ENCODE measurements around the gene CBX5.
"Not testable (repeated sequence)": the region's sequence is repeated elsewhere in the genome, so short reads cannot be mapped to it uniquely, and the experiment has no call there.

The CBX5 gene

GRCh38 chr12:54265364-54265812 is 14.5 kb downstream of the CBX5 start:
- no peak for ATAC-seq
- no peak for DNase-seq

- ATAC-seq (no peak), DNase-seq (no peak)
These were observed 17.5 kb downstream of the CBX5 start for GRCh38 chr12:54262403-54262925.

- DNase-seq (no peak), ATAC-seq (no peak)
These were observed 18.0 kb downstream of the CBX5 start for GRCh38 chr12:54261815-54262402.

- DNase-seq, result peak; percentile 79
- peak; percentile 97 for ATAC-seq
These were observed 20.5 kb downstream of the CBX5 start for GRCh38 chr12:54259194-54260011.

GRCh38 chr12:54258201-54258681 is 21.7 kb downstream of the CBX5 start:
- DNase-seq (no peak), ATAC-seq (no peak)

GRCh38 chr12:54257332-54257731 is 22.6 kb downstream of the CBX5 start:
- ATAC-seq (no peak), DNase-seq (no peak)

- no peak for ATAC-seq
- DNase-seq, result no peak
These were observed 26.7 kb downstream of the CBX5 start for GRCh38 chr12:54253240-54253639.

- no peak for ATAC-seq
- DNase-seq, result no peak
These were observed 28.1 kb downstream of the CBX5 start for GRCh38 chr12:54251667-54252284.

- ATAC-seq (no peak), DNase-seq (no peak)
These were observed 30.4 kb downstream of the CBX5 start for GRCh38 chr12:54249489-54249888.

GRCh38 chr12:54246011-54246641 is 33.8 kb downstream of the CBX5 start:
- ATAC-seq (no peak), DNase-seq (no peak)

GRCh38 chr12:54240971-54241588 is 38.8 kb downstream of the CBX5 start:
- peak; percentile 78 for ATAC-seq
- DNase-seq, result no peak

GRCh38 chr12:54240129-54240528 is 39.8 kb downstream of the CBX5 start:
- ATAC-seq, result no peak
- no peak for DNase-seq

GRCh38 chr12:54239620-54240019 is 40.3 kb downstream of the CBX5 start:
- no peak for DNase-seq
- no peak for ATAC-seq

- ATAC-seq (no peak), DNase-seq (no peak)
These were observed 41.4 kb downstream of the CBX5 start for GRCh38 chr12:54238531-54238930.

- ATAC-seq (no peak), DNase-seq (no peak)
These were observed 47.1 kb downstream of the CBX5 start for GRCh38 chr12:54232790-54233189.

- DNase-seq, ATAC-seq: not testable (repeated sequence)
These were observed 48.7 kb downstream of the CBX5 start for GRCh38 chr12:54231269-54231668.

- ATAC-seq (no peak), DNase-seq (no peak)
These were observed 49.4 kb downstream of the CBX5 start for GRCh38 chr12:54230555-54230954.

- DNase-seq (no peak), ATAC-seq (no peak)
These were observed 50.2 kb downstream of the CBX5 start for GRCh38 chr12:54229624-54230212.

- DNase-seq (no peak), ATAC-seq (no peak)
These were observed 51.5 kb downstream of the CBX5 start for GRCh38 chr12:54228471-54228870.

- ATAC-seq, DNase-seq: not testable (repeated sequence)
These were observed 52.0 kb downstream of the CBX5 start for GRCh38 chr12:54227927-54228326.

- ATAC-seq, result no peak
- no peak for DNase-seq
These were observed 52.5 kb downstream of the CBX5 start for GRCh38 chr12:54227376-54227775.

GRCh38 chr12:54225666-54226065 is 54.3 kb downstream of the CBX5 start:
- DNase-seq (no peak), ATAC-seq (no peak)
